Vagina (tissue), 2 donors: Measurements from ENCODE around the gene PDE9A.
"Not testable (repeated sequence)": the region's sequence is repeated elsewhere in the genome, so short reads cannot be mapped to it uniquely, and the experiment has no call there.

ENCODE experiments used
- POLR2A ChIP-seq, 2 donors: fragments of 450-650 bp; IDR thresholded peaks; one replicate each; pipeline ENCODE4 v1.6.1; 2017; ENCODE audit warnings: antibody characterized with exemption in 2 of 2, mild to moderate bottlenecking in 2 of 2, moderate library complexity in 2 of 2
- TF ChIP-seq, protein P1 (sequence below), 3 experiments: fragments of 450-650 bp in 2 of 3; fragments of 200-600 bp in 1 of 3; sonication (generic) in 1 of 3; IDR thresholded peaks; one replicate each; pipeline ENCODE4 v1.5.1; 2017 to 2019; ENCODE audit warnings: antibody characterized with exemption in 3 of 3, mild to moderate bottlenecking in 2 of 3, moderate library complexity in 2 of 3

DNA sequence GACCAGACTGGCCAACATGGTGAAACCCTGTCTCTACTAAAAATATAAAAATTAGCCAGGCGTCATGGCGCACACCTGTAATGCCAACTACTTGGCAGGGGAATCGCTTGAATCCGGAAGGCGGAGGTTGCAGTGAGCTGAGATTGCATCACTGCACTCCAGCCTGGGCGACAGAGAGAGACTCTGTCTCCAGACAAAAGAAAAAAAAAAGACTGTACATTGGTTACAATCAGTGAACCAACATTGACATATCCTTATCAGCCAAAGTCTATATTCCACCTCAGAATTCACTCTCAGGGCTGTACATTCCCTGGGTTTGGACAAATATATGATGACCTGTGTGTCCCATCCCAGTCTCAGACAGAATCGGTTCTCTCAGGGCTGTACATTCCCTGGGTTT, 62.0 kb downstream of the PDE9A start:
- TF ChIP-seq, protein P1, sequence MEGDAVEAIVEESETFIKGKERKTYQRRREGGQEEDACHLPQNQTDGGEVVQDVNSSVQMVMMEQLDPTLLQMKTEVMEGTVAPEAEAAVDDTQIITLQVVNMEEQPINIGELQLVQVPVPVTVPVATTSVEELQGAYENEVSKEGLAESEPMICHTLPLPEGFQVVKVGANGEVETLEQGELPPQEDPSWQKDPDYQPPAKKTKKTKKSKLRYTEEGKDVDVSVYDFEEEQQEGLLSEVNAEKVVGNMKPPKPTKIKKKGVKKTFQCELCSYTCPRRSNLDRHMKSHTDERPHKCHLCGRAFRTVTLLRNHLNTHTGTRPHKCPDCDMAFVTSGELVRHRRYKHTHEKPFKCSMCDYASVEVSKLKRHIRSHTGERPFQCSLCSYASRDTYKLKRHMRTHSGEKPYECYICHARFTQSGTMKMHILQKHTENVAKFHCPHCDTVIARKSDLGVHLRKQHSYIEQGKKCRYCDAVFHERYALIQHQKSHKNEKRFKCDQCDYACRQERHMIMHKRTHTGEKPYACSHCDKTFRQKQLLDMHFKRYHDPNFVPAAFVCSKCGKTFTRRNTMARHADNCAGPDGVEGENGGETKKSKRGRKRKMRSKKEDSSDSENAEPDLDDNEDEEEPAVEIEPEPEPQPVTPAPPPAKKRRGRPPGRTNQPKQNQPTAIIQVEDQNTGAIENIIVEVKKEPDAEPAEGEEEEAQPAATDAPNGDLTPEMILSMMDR (IDR thresholded peaks at IDR 0.05): not testable (repeated sequence)
- TF ChIP-seq POLR2A (IDR thresholded peaks at IDR 0.05): not testable (repeated sequence)
